C4-2B (cell line): ENCODE measurements around the gene LBP.

Experiments used
- CTCF ChIP-seq: fragments of 450-650 bp; conservative IDR thresholded peaks from 2 replicates; pipeline ENCODE4 v1.5.1; 2017; ENCODE audit warnings: mild to moderate bottlenecking
- ZFX ChIP-seq: fragments of 450-650 bp; IDR thresholded peaks from 2 replicates; pipeline ENCODE4 v1.6.1; 2017

- TF ChIP-seq CTCF (no peak), ZFX (no peak)
These were observed 68.6 kb downstream of the LBP start for GRCh38 chr20:38414769-38415450.
